BJ (cell line): ENCODE data around the gene ZC3H12C. TPM values are rescaled to one million over a fixed set of nuclear protein-coding genes. Genes with fewer than 3 reads are reported as not detected.

Source experiments
- CTCF ChIA-PET: fragments of 350-600 bp; formaldehyde crosslinking; extraction: SDS; loops from one replicate; lab custom pipeline; 2021; ENCODE audit warnings: antibody characterized with exemption, inconsistent platforms; lab: Yijun Ruan, JAX
- POLR2A ChIA-PET: fragments of 300-600 bp; sonication (Branson Sonifier 250); formaldehyde crosslinking; extraction: SDS; loops from one replicate; lab custom pipeline; 2021; ENCODE audit warnings: antibody characterized with exemption; lab: Charles Lee
- DNase-seq: peaks from one replicate; pipeline ENCODE4 v3.0.0-alpha.2; 2011; ENCODE audit warnings: low read depth
- H3K27me3 ChIP-seq: 2 replicates; pipeline ENCODE4 v1.6.0; 2011; ENCODE audit warnings: low read length; ENCODE audit not compliant: control insufficient read depth, insufficient read depth
- H3K36me3 ChIP-seq: 2 replicates; pipeline ENCODE4 v1.5.1; 2011; ENCODE audit warnings: low read length; ENCODE audit not compliant: control insufficient read depth, insufficient read depth
- H3K4me3 ChIP-seq: 2 replicates; pipeline ENCODE4 v1.5.1; 2011; ENCODE audit warnings: low read depth, mild to moderate bottlenecking, control low read depth, low read length
- polyA plus RNA-seq: library from polyadenylated mRNA; depleted of rRNA; stranded (reverse); fragments of >200 nt; gene quantifications from 2 replicates; pipeline ENCODE4 v1.2.3, GENCODE V29; 2011
- TF ChIP-seq, protein P1 (sequence below): IDR thresholded peaks from 2 replicates; pipeline ENCODE4 v1.5.1; 2011; ENCODE audit warnings: low read depth, mild to moderate bottlenecking, control low read depth, inconsistent platforms, low read length, moderate library complexity; ENCODE audit not compliant: insufficient read depth

ZC3H12C gene
- polyA plus RNA-seq, 1 experiment: 5.2 TPM

DNA sequence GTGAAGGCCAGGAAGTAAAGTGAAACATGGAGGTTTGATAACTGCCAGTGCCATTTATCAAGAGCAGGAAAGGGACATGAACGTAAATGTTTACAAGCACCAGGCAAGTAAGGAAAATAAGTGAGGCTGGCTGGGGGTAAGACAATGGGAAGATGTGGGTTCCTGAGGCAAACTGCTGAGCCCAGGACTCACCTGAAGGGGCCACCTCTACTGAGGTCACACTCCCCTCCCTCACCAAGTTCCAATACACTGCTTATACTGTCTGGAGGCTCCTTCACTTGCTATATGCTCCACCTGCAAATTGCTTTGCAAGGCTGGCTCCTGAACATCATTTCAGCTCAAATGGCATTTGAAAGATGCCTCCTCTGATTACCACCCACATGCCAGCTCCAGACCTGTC lies 10.3 kb upstream of the ZC3H12C start:
- ChIA-PET CTCF (interaction anchor here (1.5 kb wide), 1 partner anchor 10 kb away, joined by 5 read pairs; the partner anchor contains the start of gene ZC3H12C), POLR2A (no interaction called here)
- TF ChIP-seq, protein P1, sequence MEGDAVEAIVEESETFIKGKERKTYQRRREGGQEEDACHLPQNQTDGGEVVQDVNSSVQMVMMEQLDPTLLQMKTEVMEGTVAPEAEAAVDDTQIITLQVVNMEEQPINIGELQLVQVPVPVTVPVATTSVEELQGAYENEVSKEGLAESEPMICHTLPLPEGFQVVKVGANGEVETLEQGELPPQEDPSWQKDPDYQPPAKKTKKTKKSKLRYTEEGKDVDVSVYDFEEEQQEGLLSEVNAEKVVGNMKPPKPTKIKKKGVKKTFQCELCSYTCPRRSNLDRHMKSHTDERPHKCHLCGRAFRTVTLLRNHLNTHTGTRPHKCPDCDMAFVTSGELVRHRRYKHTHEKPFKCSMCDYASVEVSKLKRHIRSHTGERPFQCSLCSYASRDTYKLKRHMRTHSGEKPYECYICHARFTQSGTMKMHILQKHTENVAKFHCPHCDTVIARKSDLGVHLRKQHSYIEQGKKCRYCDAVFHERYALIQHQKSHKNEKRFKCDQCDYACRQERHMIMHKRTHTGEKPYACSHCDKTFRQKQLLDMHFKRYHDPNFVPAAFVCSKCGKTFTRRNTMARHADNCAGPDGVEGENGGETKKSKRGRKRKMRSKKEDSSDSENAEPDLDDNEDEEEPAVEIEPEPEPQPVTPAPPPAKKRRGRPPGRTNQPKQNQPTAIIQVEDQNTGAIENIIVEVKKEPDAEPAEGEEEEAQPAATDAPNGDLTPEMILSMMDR: no peak
- Histone ChIP-seq H3K27me3 (no peaks in the 10 kb centered on the region; the same call in 1 of the 2 replicates), H3K36me3 (no peaks in the 10 kb centered on the region), H3K4me3 (no peak overlapping the region)
- no peak for DNase-seq

GRCh38 chr11:110085255-110085838 lies 7.8 kb upstream of the ZC3H12C start:
- TF ChIP-seq, protein P1: no peak
- CTCF ChIA-PET: no interaction called here
- POLR2A ChIA-PET: no interaction called here
- Histone ChIP-seq H3K4me3 (no peak overlapping the region), H3K27me3 (no peaks in the 10 kb centered on the region; the same call in 1 of the 2 replicates), H3K36me3 (no peaks in the 10 kb centered on the region)
- no peak for DNase-seq

DNA sequence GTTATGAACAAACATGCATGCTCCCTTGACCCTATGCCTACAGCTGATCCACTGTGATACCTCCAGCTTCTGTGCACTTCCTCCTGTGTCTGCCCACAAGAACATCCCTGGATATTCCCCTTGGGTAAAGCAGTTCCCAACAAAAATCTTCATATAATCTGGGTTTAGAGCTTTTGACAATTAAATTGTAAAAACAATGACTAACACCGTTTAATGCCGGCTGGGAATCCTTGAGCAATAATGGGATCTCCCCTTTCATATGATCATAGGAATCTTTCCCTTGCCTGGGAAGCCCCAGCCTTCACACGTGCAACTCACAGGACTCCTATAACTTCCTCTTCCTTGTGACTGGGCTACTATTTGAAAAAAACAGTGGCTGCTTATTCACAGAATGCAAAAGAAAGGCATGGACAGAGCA lies 6.3 kb upstream of the ZC3H12C start:
- no peak for DNase-seq
- Histone ChIP-seq H3K4me3 (no peak overlapping the region), H3K36me3 (no peaks in the 10 kb centered on the region), H3K27me3 (no peaks in the 10 kb centered on the region; the same call in 1 of the 2 replicates)
- ChIA-PET CTCF (no interaction called here), POLR2A (no interaction called here)
- TF ChIP-seq, protein P1: no peak

DNA sequence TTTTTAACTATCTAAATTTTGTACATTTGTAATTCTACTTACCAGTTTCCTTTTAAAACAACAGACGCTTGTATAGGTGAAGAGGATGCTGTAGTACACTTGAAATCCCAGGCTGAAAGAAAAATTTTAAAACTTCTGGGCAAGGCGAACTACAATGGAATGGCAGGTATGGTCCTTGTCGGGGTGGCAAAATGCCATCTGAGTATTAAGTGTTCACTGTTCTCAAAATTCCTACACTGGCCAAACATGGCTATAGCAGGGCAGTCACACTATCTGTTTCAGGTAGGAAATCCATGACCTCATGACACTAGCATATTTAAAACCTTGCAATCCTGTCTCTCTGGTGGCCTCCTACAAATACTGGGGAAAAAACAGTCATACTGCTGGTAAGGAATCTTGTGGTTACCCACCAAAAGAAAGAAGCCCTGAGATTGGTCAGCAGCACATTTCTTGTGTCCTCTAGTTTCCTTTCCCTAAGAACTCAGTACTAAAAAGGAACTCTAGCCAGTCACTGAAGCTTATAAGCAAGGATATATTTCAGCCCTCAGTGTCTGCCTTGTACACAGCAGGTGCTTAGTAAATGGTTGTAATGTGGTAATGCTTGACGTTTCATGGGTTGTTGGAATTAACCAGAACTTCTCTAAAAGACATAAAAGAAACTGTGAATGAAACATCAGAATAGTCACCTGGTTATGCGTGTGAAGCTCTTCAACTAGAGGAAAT lies 5.2 kb upstream of the ZC3H12C start:
- Histone ChIP-seq H3K27me3 (no peaks in the 10 kb centered on the region; the same call in 1 of the 2 replicates), H3K36me3 (no peaks in the 10 kb centered on the region), H3K4me3 (no peak overlapping the region)
- no peak for DNase-seq
- ChIA-PET POLR2A (no interaction called here), CTCF (no interaction called here)
- TF ChIP-seq, protein P1: no peak

GRCh38 chr11:110088535-110089344 lies 4.5 kb upstream of the ZC3H12C start:
- DNase-seq: no peak
- CTCF ChIA-PET: no interaction called here
- Histone ChIP-seq H3K36me3 (no peaks in the 10 kb centered on the region), H3K4me3 (no peak overlapping the region), H3K27me3 (no peaks in the 10 kb centered on the region; the same call in 1 of the 2 replicates)
- POLR2A ChIA-PET: no interaction called here
- TF ChIP-seq, protein P1: no peak
